Gastrocnemius medialis (tissue), 4 donors: Measurements from ENCODE around the gene LILRB2.
"Not testable (repeated sequence)": the region's sequence is repeated elsewhere in the genome, so short reads cannot be mapped to it uniquely, and the experiment has no call there.

Experiments
- POLR2A ChIP-seq, 2 donors: fragments of 450-650 bp; IDR thresholded peaks; one replicate each; pipeline ENCODE4 v1.6.1; 2017; ENCODE audit warnings: antibody characterized with exemption in 2 of 2, mild to moderate bottlenecking in 2 of 2, moderate library complexity in 2 of 2
- TF ChIP-seq, protein P1 (sequence below), 5 experiments: fragments of 450-650 bp in 3 of 5; fragments of 200-600 bp in 2 of 5; sonication (generic) in 2 of 5; IDR thresholded peaks in 4 of 5; conservative IDR thresholded peaks in 1 of 5; 1 replicate in 4 of 5; 2 replicates in 1 of 5; pipeline ENCODE4 v1.5.1; 2016 to 2019; ENCODE audit warnings: antibody characterized with exemption in 5 of 5, mild to moderate bottlenecking in 3 of 5, moderate library complexity in 3 of 5

GRCh38 chr19:54242234-54242633, 38.7 kb downstream of the LILRB2 start:
- TF ChIP-seq, protein P1, sequence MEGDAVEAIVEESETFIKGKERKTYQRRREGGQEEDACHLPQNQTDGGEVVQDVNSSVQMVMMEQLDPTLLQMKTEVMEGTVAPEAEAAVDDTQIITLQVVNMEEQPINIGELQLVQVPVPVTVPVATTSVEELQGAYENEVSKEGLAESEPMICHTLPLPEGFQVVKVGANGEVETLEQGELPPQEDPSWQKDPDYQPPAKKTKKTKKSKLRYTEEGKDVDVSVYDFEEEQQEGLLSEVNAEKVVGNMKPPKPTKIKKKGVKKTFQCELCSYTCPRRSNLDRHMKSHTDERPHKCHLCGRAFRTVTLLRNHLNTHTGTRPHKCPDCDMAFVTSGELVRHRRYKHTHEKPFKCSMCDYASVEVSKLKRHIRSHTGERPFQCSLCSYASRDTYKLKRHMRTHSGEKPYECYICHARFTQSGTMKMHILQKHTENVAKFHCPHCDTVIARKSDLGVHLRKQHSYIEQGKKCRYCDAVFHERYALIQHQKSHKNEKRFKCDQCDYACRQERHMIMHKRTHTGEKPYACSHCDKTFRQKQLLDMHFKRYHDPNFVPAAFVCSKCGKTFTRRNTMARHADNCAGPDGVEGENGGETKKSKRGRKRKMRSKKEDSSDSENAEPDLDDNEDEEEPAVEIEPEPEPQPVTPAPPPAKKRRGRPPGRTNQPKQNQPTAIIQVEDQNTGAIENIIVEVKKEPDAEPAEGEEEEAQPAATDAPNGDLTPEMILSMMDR (IDR thresholded peaks at IDR 0.05 in 4 of 5, conservative IDR thresholded peaks at IDR 0.05 in 1 of 5) = not testable (repeated sequence)
- TF ChIP-seq POLR2A (IDR thresholded peaks at IDR 0.05) = not testable (repeated sequence)
